ENCODE results near the gene DGKZ. TPM values are rescaled to one million over a fixed set of nuclear protein-coding genes. Genes with fewer than 3 reads are reported as not detected.

The DGKZ gene
- total RNA-seq, 2 donors from 2014 or later: 194 to 196 TPM

GRCh38 chr11:46332093-46332567 lies 15.1 kb upstream of the DGKZ start:
- H3K9me3 ChIP-seq (ENCODE audit: control insufficient read depth, low read length, poor library complexity, severe bottlenecking): no peaks in the 10 kb centered on the region
- peak overlapping the region; percentile 88 for H3K4me3 Mint-ChIP-seq
- ATAC-seq: no peak
- peak overlapping the region; percentile 94 for H3K27ac Mint-ChIP-seq
- H3K36me3 Mint-ChIP-seq (ENCODE audit: low read depth): no peaks in the 10 kb centered on the region
- DNase-seq: no peak
- no peaks in the 10 kb centered on the region for H3K27me3 Mint-ChIP-seq
- peaks cover 39% of the 10 kb centered on the region for H3K4me1 Mint-ChIP-seq

- H3K9me3 ChIP-seq (ENCODE audit: control insufficient read depth, low read length, poor library complexity, severe bottlenecking): no peaks in the 10 kb centered on the region
- Mint-ChIP-seq H3K27me3 (no peaks in the 10 kb centered on the region), H3K36me3 (ENCODE audit: low read depth) (no peaks in the 10 kb centered on the region), H3K4me1 (peaks cover 39% of the 10 kb centered on the region), H3K27ac (peak overlapping the region; percentile 94), H3K4me3 (peak overlapping the region; percentile 88)
- DNase-seq (no peak), ATAC-seq (peak; percentile 24)
These were observed 14.5 kb upstream of the DGKZ start for GRCh38 chr11:46332568-46333393.

- Mint-ChIP-seq H3K4me3 (peak overlapping the region; percentile 88), H3K27ac (peak overlapping the region; percentile 47), H3K4me1 (peaks cover 39% of the 10 kb centered on the region), H3K36me3 (ENCODE audit: low read depth) (no peaks in the 10 kb centered on the region), H3K27me3 (no peaks in the 10 kb centered on the region)
- DNase-seq: no peak
- no peaks in the 10 kb centered on the region for H3K9me3 ChIP-seq (ENCODE audit: control insufficient read depth, low read length, poor library complexity, severe bottlenecking)
- peak; percentile 19 for ATAC-seq
These were observed 13.8 kb upstream of the DGKZ start for GRCh38 chr11:46333394-46333947.

GRCh38 chr11:46334211-46334610 lies 13.1 kb upstream of the DGKZ start:
- Mint-ChIP-seq H3K4me1 (peaks cover 41% of the 10 kb centered on the region), H3K4me3 (peak overlapping the region; percentile 88)

GRCh38 chr11:46335271-46335670 lies 12.0 kb upstream of the DGKZ start:
- Mint-ChIP-seq H3K27me3 (no peaks in the 10 kb centered on the region), H3K27ac (no peak overlapping the region), H3K4me3 (no peak overlapping the region), H3K36me3 (ENCODE audit: low read depth) (no peaks in the 10 kb centered on the region), H3K4me1 (peaks cover 35% of the 10 kb centered on the region)
- ATAC-seq: no peak
- no peak for DNase-seq
- H3K9me3 ChIP-seq (ENCODE audit: control insufficient read depth, low read length, poor library complexity, severe bottlenecking): no peaks in the 10 kb centered on the region

More at GRCh38 chr11:46334211-46334610, 13.1 kb upstream of the DGKZ start:
- no peaks in the 10 kb centered on the region for H3K27me3 Mint-ChIP-seq
- DNase-seq (no peak), ATAC-seq (no peak)
- H3K9me3 ChIP-seq (ENCODE audit: control insufficient read depth, low read length, poor library complexity, severe bottlenecking): no peaks in the 10 kb centered on the region
- H3K36me3 Mint-ChIP-seq (ENCODE audit: low read depth): no peaks in the 10 kb centered on the region
- peak overlapping the region; percentile 47 for H3K27ac Mint-ChIP-seq

GRCh38 chr11:46335890-46336562 lies 11.2 kb upstream of the DGKZ start:
- H3K9me3 ChIP-seq (ENCODE audit: control insufficient read depth, low read length, poor library complexity, severe bottlenecking): no peaks in the 10 kb centered on the region
- ATAC-seq: no peak
- Mint-ChIP-seq H3K4me1 (peaks cover 28% of the 10 kb centered on the region), H3K27me3 (no peaks in the 10 kb centered on the region), H3K27ac (peak overlapping the region; percentile 41), H3K36me3 (ENCODE audit: low read depth) (no peaks in the 10 kb centered on the region), H3K4me3 (no peak overlapping the region)
- DNase-seq: no peak

- no peaks in the 10 kb centered on the region for H3K9me3 ChIP-seq (ENCODE audit: control insufficient read depth, low read length, poor library complexity, severe bottlenecking)
- no peaks in the 10 kb centered on the region for H3K36me3 Mint-ChIP-seq (ENCODE audit: low read depth)
- no peak overlapping the region for H3K4me3 Mint-ChIP-seq
- no peaks in the 10 kb centered on the region for H3K27me3 Mint-ChIP-seq
- no peak for ATAC-seq
- no peak overlapping the region for H3K27ac Mint-ChIP-seq
- H3K4me1 Mint-ChIP-seq: peaks cover 28% of the 10 kb centered on the region
- DNase-seq: no peak
These were observed 10.6 kb upstream of the DGKZ start for GRCh38 chr11:46336563-46337180.

- Mint-ChIP-seq H3K4me3 (no peak overlapping the region), H3K27me3 (no peaks in the 10 kb centered on the region), H3K27ac (peak overlapping the region; percentile 6), H3K36me3 (ENCODE audit: low read depth) (no peaks in the 10 kb centered on the region), H3K4me1 (peaks cover 33% of the 10 kb centered on the region)
- ATAC-seq: no peak
- DNase-seq: no peak
- no peaks in the 10 kb centered on the region for H3K9me3 ChIP-seq (ENCODE audit: control insufficient read depth, low read length, poor library complexity, severe bottlenecking)
These were observed 9.5 kb upstream of the DGKZ start for GRCh38 chr11:46337626-46338345.

GRCh38 chr11:46338636-46338987 lies 8.7 kb upstream of the DGKZ start:
- Mint-ChIP-seq H3K27me3 (no peaks in the 10 kb centered on the region), H3K4me1 (peaks cover 34% of the 10 kb centered on the region), H3K36me3 (ENCODE audit: low read depth) (no peaks in the 10 kb centered on the region), H3K4me3 (no peak overlapping the region), H3K27ac (no peak overlapping the region)
- no peak for DNase-seq
- H3K9me3 ChIP-seq (ENCODE audit: control insufficient read depth, low read length, poor library complexity, severe bottlenecking): no peaks in the 10 kb centered on the region
- no peak for ATAC-seq

- Mint-ChIP-seq H3K27ac (peak overlapping the region; percentile 53), H3K36me3 (ENCODE audit: low read depth) (no peaks in the 10 kb centered on the region), H3K27me3 (no peaks in the 10 kb centered on the region), H3K4me1 (peaks cover 34% of the 10 kb centered on the region), H3K4me3 (peak overlapping the region; percentile 43)
- DNase-seq (no peak), ATAC-seq (no peak)
- no peaks in the 10 kb centered on the region for H3K9me3 ChIP-seq (ENCODE audit: control insufficient read depth, low read length, poor library complexity, severe bottlenecking)
These were observed 8.1 kb upstream of the DGKZ start for GRCh38 chr11:46338988-46339666.

- Mint-ChIP-seq H3K36me3 (ENCODE audit: low read depth) (no peaks in the 10 kb centered on the region), H3K4me3 (no peak overlapping the region), H3K27me3 (no peaks in the 10 kb centered on the region), H3K4me1 (peaks cover 38% of the 10 kb centered on the region), H3K27ac (peak overlapping the region; percentile 53)
- ATAC-seq: no peak
- H3K9me3 ChIP-seq (ENCODE audit: control insufficient read depth, low read length, poor library complexity, severe bottlenecking): no peaks in the 10 kb centered on the region
- DNase-seq: no peak
These were observed 7.4 kb upstream of the DGKZ start for GRCh38 chr11:46339816-46340215.

GRCh38 chr11:46341454-46341853 lies 5.8 kb upstream of the DGKZ start:
- DNase-seq (no peak), ATAC-seq (no peak)
- peaks cover 2% of the 10 kb centered on the region for H3K36me3 Mint-ChIP-seq (ENCODE audit: low read depth)
- no peaks in the 10 kb centered on the region for H3K9me3 ChIP-seq (ENCODE audit: control insufficient read depth, low read length, poor library complexity, severe bottlenecking)
- H3K27ac Mint-ChIP-seq: peak overlapping the region; percentile 92
- H3K4me3 Mint-ChIP-seq: no peak overlapping the region
- H3K4me1 Mint-ChIP-seq: peaks cover 48% of the 10 kb centered on the region
- H3K27me3 Mint-ChIP-seq: no peaks in the 10 kb centered on the region

Measured in T-helper 17 cell (primary cell).